Measurements from ENCODE around the gene FABP1.

The FABP1 gene

DNA sequence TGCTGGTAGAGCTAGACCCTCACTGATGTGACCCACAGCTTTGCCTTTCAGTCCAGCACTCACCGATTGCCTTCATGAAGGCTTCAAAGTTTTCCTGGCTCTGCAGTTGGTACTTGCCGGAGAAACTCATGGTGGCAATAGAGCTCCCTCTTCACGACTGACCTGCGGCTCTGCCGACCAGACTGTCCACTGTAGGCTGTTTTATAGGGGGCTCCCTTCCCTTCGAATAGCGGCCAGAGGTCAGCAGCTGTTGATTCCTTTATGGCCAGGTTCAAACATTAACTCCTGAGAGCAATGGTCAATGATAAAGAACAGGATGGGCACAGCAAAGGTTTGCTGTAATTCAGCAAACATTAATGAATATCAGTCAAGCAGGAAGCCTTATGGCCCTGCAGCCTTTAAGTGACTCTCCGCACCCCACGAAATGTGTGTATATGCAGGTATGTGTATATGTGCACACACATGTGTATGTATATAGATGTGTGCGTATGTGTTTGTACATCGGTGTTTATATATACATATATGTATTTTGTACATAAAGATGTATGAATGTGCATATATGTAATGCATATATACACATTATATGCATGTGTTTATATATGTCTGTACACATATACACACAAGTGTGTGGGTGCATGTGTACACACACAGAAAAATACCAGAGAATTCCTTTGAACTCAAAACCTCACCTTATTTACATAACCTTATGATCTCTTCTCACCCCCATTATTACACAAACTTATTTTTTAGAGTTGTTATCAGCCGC is at the start of gene FABP1:
Gene FABP1, minus strand, starts transcription at position 175 of the 766 bp plus-strand sequence. Its CDS starts 45 bp downstream, at position 130.
- no peak for FAIRE-seq

- no peak for FAIRE-seq
Measured at GRCh38 chr2:88177556-88177955, 49.7 kb upstream of the FABP1 start.

GRCh38 chr2:88176352-88176984 is 48.6 kb upstream of the FABP1 start:
- FAIRE-seq = no peak

DNA sequence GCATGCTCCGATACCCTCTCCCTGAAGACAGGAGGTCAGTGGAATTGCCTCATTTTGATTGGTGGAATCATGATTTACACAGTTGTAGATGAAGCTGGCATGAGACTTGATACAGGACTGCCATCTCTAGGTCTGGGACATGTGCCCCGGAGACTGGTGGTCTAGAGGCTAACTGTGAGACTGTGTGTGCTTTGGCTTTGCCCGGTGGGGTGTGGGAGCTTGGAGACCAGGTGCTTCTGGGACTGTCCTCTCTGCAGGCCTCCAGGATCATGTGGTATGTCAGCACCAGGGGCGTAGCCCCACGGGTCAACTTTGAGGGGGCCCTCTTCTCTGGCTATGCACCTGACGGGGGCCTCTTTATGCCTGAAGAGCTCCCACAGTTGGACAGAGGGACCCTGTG is 45.0 kb upstream of the FABP1 start:
- no peak for FAIRE-seq

GRCh38 chr2:88171966-88172365 is 44.1 kb upstream of the FABP1 start:
- FAIRE-seq = no peak

GRCh38 chr2:88170472-88170892 is 42.6 kb upstream of the FABP1 start:
- no peak for FAIRE-seq

- no peak for FAIRE-seq
Measured at GRCh38 chr2:88168386-88168785, 40.5 kb upstream of the FABP1 start.

DNA sequence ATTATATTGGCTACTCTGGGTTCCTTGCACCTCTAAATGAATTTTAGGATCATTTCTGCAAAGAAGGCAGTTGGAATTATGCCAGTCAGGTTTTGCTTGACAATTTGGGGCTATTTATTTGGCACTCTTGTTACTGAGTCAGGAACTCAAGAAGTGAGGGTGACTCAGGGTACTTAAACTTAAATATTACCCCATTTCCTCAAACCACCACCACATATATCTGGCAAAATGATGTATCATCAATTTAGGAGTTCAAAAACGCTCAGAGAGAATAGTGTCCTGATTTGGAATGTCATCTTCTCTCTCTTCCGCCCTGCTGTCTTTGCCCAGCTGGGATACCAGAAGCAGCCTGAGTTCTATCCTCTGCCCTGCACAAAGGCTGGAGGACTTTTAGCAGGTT is 39.9 kb upstream of the FABP1 start:
- FAIRE-seq = no peak

GRCh38 chr2:88165332-88166003 is 37.6 kb upstream of the FABP1 start:
- no peak for FAIRE-seq

GRCh38 chr2:88161446-88162244 is 33.8 kb upstream of the FABP1 start:
- no peak for FAIRE-seq

GRCh38 chr2:88160517-88160916 is 32.7 kb upstream of the FABP1 start:
- FAIRE-seq = no peak

DNA sequence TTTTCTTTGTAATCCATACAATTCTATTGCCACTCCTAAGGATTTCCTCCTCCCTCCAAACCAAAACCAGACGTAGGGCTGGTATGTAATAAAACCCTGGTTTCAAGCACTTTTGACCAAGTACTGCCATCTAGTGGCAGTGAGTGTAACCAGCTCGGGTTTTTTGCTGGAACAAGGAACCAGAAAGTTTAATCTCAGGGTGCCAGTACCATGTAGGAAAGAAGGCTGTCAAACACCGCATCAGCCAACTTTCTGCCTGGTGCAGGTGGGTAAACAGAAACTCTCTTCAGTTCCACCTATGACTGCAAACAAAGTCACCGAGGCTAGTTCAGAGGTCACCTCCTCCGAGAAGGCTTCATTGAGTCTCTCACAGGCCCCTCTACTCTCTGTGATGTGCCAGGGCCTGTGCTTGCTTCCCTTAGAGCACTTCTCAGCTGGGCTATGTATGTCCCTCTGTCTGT is 32.1 kb upstream of the FABP1 start:
- FAIRE-seq = peak; percentile 77

GRCh38 chr2:88159481-88159880 is 31.6 kb upstream of the FABP1 start:
- FAIRE-seq = no peak

DNA sequence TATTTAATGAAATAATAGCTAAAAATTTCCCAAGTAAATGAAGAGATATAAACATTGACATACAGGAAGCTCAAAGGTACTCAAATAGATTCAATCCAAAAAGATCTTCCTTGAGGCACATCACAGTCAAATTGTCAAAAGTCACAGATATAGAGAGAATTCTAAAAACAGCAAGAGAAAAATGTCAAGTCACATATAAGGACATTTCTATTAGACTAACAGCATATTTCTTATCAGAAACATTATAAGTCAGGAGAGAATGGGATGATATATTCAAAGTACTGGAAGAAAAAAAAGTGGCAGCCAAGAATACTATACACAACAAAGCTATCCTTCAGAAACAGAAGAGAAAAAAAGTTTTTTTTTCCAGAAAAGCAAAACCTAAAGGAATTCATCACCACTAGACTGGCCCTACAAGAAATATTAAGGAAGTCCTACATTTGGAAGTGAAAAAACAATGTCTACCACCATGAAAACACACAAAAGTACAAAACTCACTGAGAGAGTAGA is 21.1 kb upstream of the FABP1 start:
- no peak for FAIRE-seq

DNA sequence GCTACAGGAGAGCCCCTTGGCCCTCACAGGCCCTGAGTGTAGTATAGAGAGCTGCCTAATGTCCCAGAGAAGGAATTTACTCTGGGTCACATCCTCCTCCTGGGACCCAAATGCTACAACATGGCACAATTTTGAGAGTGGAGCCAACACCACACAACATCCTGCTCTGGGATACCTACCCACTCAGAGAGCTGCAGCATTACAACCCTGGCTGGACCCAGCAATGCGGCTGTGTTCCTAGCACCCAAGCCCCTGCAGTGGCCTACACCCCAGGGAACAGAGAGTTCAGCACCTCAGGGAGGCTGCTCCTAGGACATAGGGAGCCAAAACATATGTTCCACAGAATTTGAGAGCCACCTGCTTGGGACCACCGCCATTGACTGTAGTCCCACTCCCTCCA is 19.3 kb upstream of the FABP1 start:
- FAIRE-seq = no peak

DNA sequence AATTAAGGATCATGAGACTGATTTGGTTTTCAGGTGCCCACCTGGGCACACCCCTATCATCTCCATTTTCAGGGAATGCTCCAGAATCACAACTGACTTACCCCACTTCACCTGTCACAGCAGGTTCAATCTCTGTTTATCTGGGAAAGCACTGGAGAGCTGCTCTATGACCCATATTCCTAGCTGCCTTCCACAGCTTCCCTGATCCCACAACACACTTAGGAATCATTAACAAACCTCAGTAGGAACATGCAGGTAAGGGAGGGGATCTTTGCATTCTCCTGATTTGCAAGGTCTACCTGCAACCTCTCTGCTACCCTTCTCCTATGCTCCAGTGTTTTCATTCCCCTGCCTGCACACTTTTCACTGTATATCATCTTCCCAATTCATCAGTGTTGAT is 18.7 kb upstream of the FABP1 start:
- no peak for FAIRE-seq

- no peak for FAIRE-seq
Measured at GRCh38 chr2:88144914-88145497, 17.1 kb upstream of the FABP1 start.

- no peak for FAIRE-seq
Measured at GRCh38 chr2:88144271-88144670, 16.4 kb upstream of the FABP1 start.

DNA sequence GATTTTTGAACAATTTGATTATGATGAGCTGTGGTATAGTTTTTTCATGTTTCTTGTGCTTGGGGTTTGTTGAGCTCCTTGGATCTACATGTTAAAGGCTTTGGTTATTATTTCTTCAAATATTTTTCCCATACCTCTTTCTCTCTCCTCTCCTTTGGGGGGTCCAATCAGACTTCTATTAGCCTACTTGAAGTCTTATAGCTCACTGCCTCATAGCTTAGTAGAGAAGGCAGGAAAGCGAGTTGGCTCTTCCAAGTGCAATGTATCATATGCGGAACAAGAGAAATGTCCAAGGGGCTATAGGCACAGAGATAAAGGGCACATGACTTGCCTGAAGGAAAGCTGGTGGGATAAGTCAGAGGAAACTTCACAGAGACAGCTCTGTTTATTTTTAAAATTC is 14.1 kb upstream of the FABP1 start:
- FAIRE-seq = no peak

GRCh38 chr2:88139804-88140203 is 11.9 kb upstream of the FABP1 start:
- FAIRE-seq = no peak

- FAIRE-seq = no peak
Measured at GRCh38 chr2:88139203-88139702, 11.4 kb upstream of the FABP1 start.

DNA sequence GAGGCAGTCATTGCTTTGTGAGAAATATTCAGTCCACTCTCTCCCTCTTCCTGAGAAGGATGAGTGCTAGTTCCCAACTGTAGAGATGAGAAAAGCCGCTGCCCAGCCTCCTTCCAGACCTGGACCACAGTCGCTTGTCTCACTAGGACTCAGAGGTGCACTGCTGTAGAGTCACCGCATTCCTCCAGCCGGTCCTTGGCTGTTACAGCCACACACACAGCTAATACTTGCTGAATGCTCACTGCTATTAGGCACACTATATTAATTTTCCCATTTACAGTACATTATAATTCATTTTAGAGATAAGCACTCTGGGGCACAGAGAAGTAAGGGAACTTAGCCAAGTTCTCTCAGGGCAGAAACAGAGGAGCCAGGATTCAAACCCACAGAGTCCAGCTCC is 10.0 kb upstream of the FABP1 start:
- no peak for FAIRE-seq

All from endometrium (tissue), 2 donors.